ENCODE results near the gene LIPC.

Gene LIPC

GRCh38 chr15:58443308-58443707 lies 11.5 kb downstream of the LIPC start:
- Histone ChIP-seq H3K4me3 (ENCODE audit: low read depth in 1 of 2, low read length in 1 of 2) (no peak overlapping the region), H3K27ac (no peak overlapping the region), H3K9me3 (no peaks in the 10 kb centered on the region), H3K27me3 (no peaks in the 10 kb centered on the region), H3K36me3 (no peaks in the 10 kb centered on the region), H3K4me1 (ENCODE audit: control insufficient read depth in 1 of 2, insufficient read depth in 1 of 2, low read depth in 1 of 2, low read length in 1 of 2) (no peaks in the 10 kb centered on the region)
- TF ChIP-seq, protein P1, sequence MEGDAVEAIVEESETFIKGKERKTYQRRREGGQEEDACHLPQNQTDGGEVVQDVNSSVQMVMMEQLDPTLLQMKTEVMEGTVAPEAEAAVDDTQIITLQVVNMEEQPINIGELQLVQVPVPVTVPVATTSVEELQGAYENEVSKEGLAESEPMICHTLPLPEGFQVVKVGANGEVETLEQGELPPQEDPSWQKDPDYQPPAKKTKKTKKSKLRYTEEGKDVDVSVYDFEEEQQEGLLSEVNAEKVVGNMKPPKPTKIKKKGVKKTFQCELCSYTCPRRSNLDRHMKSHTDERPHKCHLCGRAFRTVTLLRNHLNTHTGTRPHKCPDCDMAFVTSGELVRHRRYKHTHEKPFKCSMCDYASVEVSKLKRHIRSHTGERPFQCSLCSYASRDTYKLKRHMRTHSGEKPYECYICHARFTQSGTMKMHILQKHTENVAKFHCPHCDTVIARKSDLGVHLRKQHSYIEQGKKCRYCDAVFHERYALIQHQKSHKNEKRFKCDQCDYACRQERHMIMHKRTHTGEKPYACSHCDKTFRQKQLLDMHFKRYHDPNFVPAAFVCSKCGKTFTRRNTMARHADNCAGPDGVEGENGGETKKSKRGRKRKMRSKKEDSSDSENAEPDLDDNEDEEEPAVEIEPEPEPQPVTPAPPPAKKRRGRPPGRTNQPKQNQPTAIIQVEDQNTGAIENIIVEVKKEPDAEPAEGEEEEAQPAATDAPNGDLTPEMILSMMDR (IDR thresholded peaks at IDR 0.05), result no peak

DNA sequence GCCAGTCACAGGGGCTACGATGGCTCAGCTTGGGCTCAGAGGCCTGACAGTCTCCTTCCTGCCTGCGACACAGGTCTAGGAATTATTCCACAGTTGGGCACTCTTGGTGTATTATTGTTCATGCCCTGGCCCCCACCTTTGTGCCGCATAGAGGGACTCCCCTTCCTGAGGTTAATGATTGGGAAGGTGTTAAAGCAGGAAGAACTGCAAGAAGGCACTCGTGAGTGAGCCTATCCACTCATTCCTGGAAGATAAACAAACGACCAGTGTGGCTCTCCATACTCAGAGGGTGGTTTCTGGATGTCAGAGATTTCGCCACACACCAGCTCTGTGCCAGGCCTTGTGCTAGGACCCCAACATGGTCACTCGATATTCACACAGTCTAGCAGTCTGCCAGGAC lies 12.3 kb downstream of the LIPC start:
- H3K27me3 ChIP-seq, result no peaks in the 10 kb centered on the region
- H3K27ac ChIP-seq, result no peak overlapping the region
- TF ChIP-seq, protein P1 (IDR thresholded peaks at IDR 0.05), result no peak
- H3K9me3 ChIP-seq, result no peaks in the 10 kb centered on the region
- H3K36me3 ChIP-seq, result no peaks in the 10 kb centered on the region
- H3K4me3 ChIP-seq (ENCODE audit: low read depth in 1 of 2, low read length in 1 of 2), result no peak overlapping the region
- no peaks in the 10 kb centered on the region for H3K4me1 ChIP-seq (ENCODE audit: control insufficient read depth in 1 of 2, insufficient read depth in 1 of 2, low read depth in 1 of 2, low read length in 1 of 2)

DNA sequence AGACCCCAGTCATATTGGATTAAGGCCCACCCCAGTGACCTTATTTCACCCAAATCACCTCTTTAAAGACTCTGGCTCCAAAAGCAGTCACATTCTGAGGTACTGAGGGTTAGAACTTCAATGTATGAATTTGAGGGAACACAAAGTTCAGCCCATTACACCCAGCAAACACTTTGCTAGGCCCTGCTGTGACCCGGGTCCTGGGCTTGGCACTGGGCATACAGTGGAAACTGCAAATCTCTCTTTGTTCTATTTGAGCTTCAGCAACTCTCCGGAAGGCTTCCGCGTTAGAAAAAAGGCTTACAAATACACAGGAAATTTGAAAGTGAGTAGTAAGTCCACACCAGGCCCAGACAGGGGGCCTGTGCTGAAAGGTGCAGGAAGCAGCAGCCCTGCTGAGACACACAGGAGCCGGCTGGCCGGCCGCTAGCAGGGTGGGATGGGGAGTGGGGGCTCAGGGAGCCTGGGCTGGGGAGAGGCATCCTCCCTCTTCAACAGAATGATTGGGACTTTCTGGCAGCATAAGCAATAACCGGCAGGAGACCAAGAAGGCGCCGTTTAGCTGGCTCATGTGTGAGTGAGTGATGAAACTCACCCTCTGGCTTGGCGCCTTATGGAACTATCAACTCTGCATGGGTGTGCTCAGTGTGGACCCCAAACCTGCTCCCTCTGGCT lies 13.0 kb downstream of the LIPC start:
- Histone ChIP-seq H3K27me3 (no peaks in the 10 kb centered on the region), H3K9me3 (no peaks in the 10 kb centered on the region), H3K36me3 (no peaks in the 10 kb centered on the region), H3K27ac (no peak overlapping the region), H3K4me1 (ENCODE audit: control insufficient read depth in 1 of 2, insufficient read depth in 1 of 2, low read depth in 1 of 2, low read length in 1 of 2) (no peaks in the 10 kb centered on the region), H3K4me3 (ENCODE audit: low read depth in 1 of 2, low read length in 1 of 2) (no peak overlapping the region)
- TF ChIP-seq, protein P1 (IDR thresholded peaks at IDR 0.05), result no peak

- no peaks in the 10 kb centered on the region for H3K9me3 ChIP-seq
- H3K27ac ChIP-seq, result no peak overlapping the region
- TF ChIP-seq, protein P1 (IDR thresholded peaks at IDR 0.05), result no peak
- no peaks in the 10 kb centered on the region for H3K36me3 ChIP-seq
- no peak overlapping the region for H3K4me3 ChIP-seq (ENCODE audit: low read depth in 1 of 2, low read length in 1 of 2)
- H3K4me1 ChIP-seq (ENCODE audit: control insufficient read depth in 1 of 2, insufficient read depth in 1 of 2, low read depth in 1 of 2, low read length in 1 of 2), result no peaks in the 10 kb centered on the region
- H3K27me3 ChIP-seq, result no peaks in the 10 kb centered on the region
Observed at GRCh38 chr15:58445865-58446264, 14.1 kb downstream of the LIPC start.

GRCh38 chr15:58446521-58446920 lies 14.7 kb downstream of the LIPC start:
- H3K4me3 ChIP-seq (ENCODE audit: low read depth in 1 of 2, low read length in 1 of 2), result no peak overlapping the region
- no peaks in the 10 kb centered on the region for H3K4me1 ChIP-seq (ENCODE audit: control insufficient read depth in 1 of 2, insufficient read depth in 1 of 2, low read depth in 1 of 2, low read length in 1 of 2)
- no peaks in the 10 kb centered on the region for H3K9me3 ChIP-seq
- no peak overlapping the region for H3K27ac ChIP-seq
- H3K27me3 ChIP-seq, result no peaks in the 10 kb centered on the region
- TF ChIP-seq, protein P1 (IDR thresholded peaks at IDR 0.05), result no peak
- H3K36me3 ChIP-seq, result no peaks in the 10 kb centered on the region
